DMS79 (cell line): Measurements from ENCODE around the gene VPS37B.

Source experiments
- DNase-seq: peaks from one replicate; lab custom pipeline; 2025; lab: John Stamatoyannopoulos, UW

VPS37B gene

GRCh38 chr12:122865268-122866231 lies 30.4 kb downstream of the VPS37B start:
- no peak for DNase-seq

GRCh38 chr12:122864894-122865253 lies 31.1 kb downstream of the VPS37B start:
- no peak for DNase-seq

DNA sequence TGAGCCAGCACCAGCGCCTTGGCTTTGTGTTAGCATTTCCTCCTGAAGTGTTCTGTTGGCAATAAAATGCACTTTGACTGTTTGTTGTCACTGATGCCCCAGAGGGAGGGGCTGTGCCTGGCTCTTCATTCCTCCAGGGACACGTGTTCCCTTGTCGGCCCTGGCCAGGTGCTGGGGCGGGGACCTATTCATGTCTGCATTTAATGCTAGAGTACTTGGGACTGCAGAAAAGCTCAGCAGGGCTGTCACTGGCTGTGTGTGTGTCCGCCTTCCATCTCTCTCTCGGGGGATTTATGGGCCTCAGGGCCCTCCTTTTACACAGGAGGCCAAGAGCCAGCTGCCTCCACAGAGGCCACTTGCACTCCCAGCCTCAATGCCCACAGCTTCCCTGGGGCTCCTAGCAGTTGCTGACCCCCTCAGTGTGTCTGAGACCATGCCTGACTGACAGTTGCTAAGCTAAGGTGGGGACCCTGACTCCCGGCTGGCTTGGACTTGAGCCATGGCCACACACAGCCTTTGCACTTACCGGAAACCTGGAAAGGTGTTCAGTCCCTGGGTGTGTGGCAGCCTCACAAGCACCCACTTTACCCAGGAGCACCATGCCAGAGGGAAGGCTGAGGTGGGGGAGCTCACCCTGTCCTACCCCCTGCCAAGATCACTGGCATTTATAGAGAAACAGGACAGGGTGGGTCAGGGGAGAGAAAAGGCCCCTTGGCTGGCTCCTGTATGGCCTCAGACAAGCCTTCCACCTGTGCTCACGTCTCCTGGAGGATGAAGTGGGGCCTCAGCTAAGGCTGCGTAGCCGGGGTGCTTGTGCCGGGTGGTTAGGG lies 32.8 kb downstream of the VPS37B start:
- DNase-seq: peak; percentile 64

GRCh38 chr12:122862110-122862634 lies 33.8 kb downstream of the VPS37B start:
- no peak for DNase-seq

DNA sequence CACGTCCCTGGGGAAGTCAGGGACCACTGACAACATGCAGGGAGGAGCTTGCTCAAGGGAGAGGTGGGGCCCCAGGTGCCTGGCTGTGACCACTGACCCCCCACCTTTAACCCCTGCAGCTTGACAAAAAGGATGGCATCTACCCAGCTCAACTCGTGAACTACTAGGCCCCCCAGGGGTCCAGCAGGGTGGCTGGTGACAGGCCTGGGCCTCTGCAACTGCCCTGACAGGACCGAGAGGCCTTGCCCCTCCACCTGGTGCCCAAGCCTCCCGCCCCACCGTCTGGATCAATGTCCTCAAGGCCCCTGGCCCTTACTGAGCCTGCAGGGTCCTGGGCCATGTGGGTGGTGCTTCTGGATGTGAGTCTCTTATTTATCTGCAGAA lies 34.3 kb downstream of the VPS37B start:
- DNase-seq: no peak

DNA sequence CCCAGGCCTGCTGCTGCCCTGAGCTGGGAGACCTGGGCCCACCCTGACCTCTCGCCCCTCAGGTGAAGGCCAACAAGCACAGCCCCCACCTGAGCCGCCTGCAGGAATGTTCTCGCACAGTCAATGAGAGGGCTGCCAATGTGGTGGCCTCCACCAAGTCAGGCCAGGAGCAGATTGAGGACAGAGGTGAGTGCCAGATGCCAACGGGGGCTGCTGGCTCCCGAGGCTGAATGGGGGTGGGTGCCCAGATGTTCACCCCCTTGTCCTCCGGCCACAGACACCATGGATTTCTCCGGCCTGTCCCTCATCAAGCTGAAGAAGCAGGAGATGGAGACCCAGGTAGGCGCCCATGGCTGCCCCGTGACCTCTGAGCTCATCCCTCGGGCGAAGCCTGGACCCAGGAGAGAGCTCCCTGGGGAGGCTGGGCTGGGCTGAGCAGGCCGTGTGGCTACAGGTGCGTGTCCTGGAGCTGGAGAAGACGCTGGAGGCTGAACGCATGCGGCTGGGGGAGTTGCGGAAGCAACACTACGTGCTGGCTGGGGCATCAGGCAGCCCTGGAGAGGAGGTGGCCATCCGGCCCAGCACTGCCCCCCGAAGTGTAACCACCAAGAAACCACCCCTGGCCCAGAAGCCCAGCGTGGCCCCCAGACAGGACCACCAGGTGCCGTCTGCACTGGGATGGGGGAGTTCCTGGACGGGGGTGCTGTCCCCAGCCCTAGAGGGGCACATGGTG lies 34.9 kb downstream of the VPS37B start:
- DNase-seq: no peak

DNA sequence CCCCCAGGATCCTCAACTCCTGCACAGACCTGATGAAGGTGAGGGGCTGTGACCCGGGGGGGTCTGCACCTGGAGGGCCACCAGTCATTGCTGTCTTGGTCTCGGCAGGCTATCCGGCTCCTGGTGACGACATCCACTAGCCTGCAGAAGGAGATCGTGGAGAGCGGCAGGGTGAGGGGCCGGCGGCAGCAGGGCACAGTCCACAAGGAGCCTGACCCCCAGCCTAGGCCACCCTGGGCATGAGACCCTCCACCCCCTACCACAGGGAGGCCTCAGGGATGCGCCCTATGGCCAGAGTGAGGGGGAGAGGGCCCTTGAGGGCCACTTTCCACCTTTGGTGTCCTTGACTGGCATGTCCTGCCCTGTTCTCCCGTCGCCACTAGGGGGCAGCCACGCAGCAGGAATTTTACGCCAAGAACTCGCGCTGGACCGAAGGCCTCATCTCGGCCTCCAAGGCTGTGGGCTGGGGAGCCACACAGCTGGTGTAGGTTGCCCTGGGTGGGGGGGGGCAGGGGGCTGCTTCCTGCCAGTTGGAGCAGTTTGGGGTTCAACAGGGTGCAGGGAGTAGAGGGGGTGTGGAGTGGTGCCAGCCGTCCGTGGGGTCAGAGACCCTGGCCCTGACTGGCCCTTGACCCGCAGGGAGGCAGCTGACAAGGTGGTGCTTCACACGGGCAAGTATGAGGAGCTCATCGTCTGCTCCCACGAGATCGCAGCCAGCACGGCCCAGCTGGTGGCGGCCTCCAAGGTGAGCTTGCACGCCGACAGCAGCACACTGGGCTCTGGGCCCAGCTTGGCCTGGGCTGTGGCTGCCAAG lies 35.7 kb downstream of the VPS37B start:
- DNase-seq: peak; percentile 44

GRCh38 chr12:122859303-122860039 lies 36.5 kb downstream of the VPS37B start:
- DNase-seq: no peak

GRCh38 chr12:122858591-122859302 lies 37.2 kb downstream of the VPS37B start:
- DNase-seq: no peak

DNA sequence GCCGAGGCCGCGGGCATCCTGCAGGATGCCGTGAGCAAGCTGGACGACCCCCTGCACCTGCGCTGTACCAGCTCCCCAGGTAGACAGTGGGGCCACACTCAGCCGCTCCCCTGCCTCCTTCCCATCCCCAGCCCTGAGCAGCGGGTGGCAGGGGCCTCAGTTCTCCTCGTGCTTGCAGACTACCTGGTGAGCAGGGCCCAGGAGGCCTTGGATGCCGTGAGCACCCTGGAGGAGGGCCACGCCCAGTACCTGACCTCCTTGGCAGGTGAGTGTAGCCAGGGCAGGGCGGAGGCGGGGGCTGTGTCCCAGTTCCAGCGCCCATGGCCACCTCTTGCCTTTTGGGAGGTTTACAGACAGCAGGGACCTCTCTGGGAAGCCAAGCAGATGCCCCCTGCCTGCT lies 37.8 kb downstream of the VPS37B start:
- DNase-seq: no peak

DNA sequence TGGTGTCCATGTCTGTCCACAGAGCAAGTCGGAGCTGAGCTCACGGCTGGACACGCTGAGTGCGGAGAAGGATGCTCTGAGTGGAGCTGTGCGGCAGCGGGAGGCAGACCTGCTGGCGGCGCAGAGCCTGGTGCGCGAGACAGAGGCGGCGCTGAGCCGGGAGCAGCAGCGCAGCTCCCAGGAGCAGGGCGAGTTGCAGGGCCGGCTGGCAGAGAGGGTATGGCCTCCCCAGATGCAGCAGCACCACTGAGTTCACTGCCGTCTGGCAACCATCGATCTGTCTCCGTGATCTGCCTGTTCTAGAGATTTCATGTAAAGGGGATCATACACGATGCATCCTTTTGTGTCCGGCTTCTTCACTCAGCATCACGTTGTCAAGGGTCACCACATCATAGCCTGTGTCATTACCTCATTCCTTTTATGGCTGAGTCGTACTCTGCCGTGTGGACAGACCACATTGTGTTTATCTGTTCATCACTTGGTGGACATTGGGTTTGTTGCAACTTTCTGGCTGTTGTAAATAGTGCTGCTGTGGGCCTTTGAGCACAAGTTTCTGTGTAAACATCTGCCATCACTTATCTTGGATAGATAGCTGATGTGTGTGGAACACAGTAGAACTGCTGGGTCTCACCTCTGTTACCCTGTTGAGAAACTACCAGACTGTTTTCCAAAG lies 38.8 kb downstream of the VPS37B start:
- DNase-seq: no peak

GRCh38 chr12:122855928-122856831 lies 39.7 kb downstream of the VPS37B start:
- peak; percentile 40 for DNase-seq

GRCh38 chr12:122855071-122855829 lies 40.7 kb downstream of the VPS37B start:
- no peak for DNase-seq

GRCh38 chr12:122854554-122854953 lies 41.4 kb downstream of the VPS37B start:
- no peak for DNase-seq

DNA sequence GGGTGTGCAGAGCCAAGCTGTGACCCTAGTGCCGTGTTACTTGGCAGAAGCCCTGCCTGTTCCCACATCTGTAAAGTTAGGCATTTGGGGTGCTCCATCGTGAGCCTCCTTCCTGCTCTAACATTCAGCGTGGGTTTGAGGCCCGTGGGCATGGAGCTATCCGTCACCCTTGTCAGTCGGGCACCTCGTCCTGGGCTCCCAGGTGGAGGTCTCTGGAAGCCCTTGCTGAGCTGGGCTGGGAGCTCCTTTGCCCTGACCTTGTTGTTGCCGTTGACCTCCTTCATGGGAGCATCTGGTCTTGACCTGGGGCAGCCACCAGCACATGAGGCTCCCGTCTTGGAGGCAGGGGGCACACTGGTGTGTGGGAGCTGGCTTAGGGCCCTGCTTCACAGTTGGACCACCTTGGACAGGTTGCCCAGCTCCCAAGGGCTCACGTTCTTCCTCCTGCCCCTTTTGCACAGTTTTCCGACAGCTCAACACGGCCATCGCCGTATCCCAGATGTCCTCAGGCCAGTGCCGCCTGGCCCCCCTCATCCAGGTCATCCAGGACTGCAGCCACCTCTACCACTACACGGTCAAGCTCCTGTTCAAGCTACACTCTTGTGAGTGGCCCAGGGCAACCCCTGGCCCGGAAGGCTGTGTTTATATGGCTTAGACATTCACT lies 42.2 kb downstream of the VPS37B start:
- DNase-seq: no peak

- no peak for DNase-seq
Measured at GRCh38 chr12:122852336-122853275, 43.3 kb downstream of the VPS37B start.
